Colon (tissue), 2 donors: ENCODE measurements around the gene GRB2.
"Not testable (repeated sequence)": the region's sequence is repeated elsewhere in the genome, so short reads cannot be mapped to it uniquely, and the experiment has no call there.

Experiments used
- FAIRE-seq: peaks from 2 replicates; lab custom pipeline; 2012; peaks lifted over from hg19 to GRCh38; lab: Jason Lieb, UNC
- donor health status: control.
- donor health status: control.

The GRB2 gene

GRCh38 chr17:75318211-75318610 lies 87.3 kb downstream of the GRB2 start:
- no peak for FAIRE-seq

- no peak for FAIRE-seq
These were observed 87.8 kb downstream of the GRB2 start for GRCh38 chr17:75317671-75318070.

GRCh38 chr17:75316253-75316652 lies 89.2 kb downstream of the GRB2 start:
- FAIRE-seq: no peak

- no peak for FAIRE-seq
These were observed 89.8 kb downstream of the GRB2 start for GRCh38 chr17:75315541-75316243.

- FAIRE-seq: no peak
These were observed 91.4 kb downstream of the GRB2 start for GRCh38 chr17:75313941-75314551.

- FAIRE-seq: no peak
These were observed 96.5 kb downstream of the GRB2 start for GRCh38 chr17:75308732-75309629.

GRCh38 chr17:75307957-75308731 lies 97.3 kb downstream of the GRB2 start:
- FAIRE-seq: no peak

GRCh38 chr17:75301502-75302206 lies 103.8 kb downstream of the GRB2 start:
- FAIRE-seq: no peak

- no peak for FAIRE-seq
These were observed 104.4 kb downstream of the GRB2 start for GRCh38 chr17:75301049-75301448.

GRCh38 chr17:75300280-75300679 lies 105.2 kb downstream of the GRB2 start:
- FAIRE-seq: no peak

GRCh38 chr17:75295201-75296158 lies 110.0 kb downstream of the GRB2 start:
- no peak for FAIRE-seq

GRCh38 chr17:75292810-75293448 lies 112.5 kb downstream of the GRB2 start:
- not testable (repeated sequence) for FAIRE-seq

- FAIRE-seq: no peak
These were observed 115.6 kb downstream of the GRB2 start for GRCh38 chr17:75289832-75290337.

- FAIRE-seq: no peak
These were observed 116.2 kb downstream of the GRB2 start, which contains the start of gene SLC25A19 for GRCh38 chr17:75289115-75289831. TSS of gene SLC25A19 (minus strand) at chr17:75289433. CDS start at chr17:75286764, 2,669 bp downstream.

GRCh38 chr17:75288770-75289114 lies 116.7 kb downstream of the GRB2 start:
- FAIRE-seq: no peak

- no peak for FAIRE-seq
These were observed 117.1 kb downstream of the GRB2 start for GRCh38 chr17:75288359-75288758.

GRCh38 chr17:75287221-75287620 lies 118.3 kb downstream of the GRB2 start:
- no peak for FAIRE-seq

GRCh38 chr17:75285123-75285522 lies 120.4 kb downstream of the GRB2 start:
- no peak for FAIRE-seq

GRCh38 chr17:75280189-75280588 lies 125.3 kb downstream of the GRB2 start:
- FAIRE-seq: not testable (repeated sequence)
